Lower leg skin (tissue), 4 donors: Measurements from ENCODE around the gene PAK6. TPM values are rescaled to one million over a fixed set of nuclear protein-coding genes. Genes with fewer than 3 reads are reported as not detected.

Experiments
- DNase-seq, 2 donors: peaks; one replicate each; pipeline ENCODE4 v3.0.0-alpha.2; 2019; ENCODE audit warnings: low spot score in 2 of 2
- H3K4me3 ChIP-seq: fragments of 200-600 bp; sonication (generic); 2 replicates; pipeline ENCODE4 v1.5.1; 2017; ENCODE audit warnings: mild to moderate bottlenecking, low read depth; ENCODE audit not compliant: poor library complexity, severe bottlenecking
- POLR2A ChIP-seq, 2 donors: fragments of 450-650 bp; IDR thresholded peaks; one replicate each; pipeline ENCODE4 v1.6.1; 2016 to 2017; ENCODE audit warnings: antibody characterized with exemption in 2 of 2, mild to moderate bottlenecking in 1 of 2, moderate library complexity in 1 of 2
- WGBS, 2 donors: methylation state at CpG; one replicate each; pipeline ENCODE4 v1.1.5; 2018; 5-methylcytosine and 5-hydroxymethylcytosine counted together
- intact Hi-C: fragments of 100-400 bp; cut with DNase I; formaldehyde crosslinking; loops from one replicate; pipeline ENCODE4 v1.15.0; 2023; ENCODE audit warnings: low total_unique reads
- total RNA-seq, 4 donors: library from RNA; depleted of rRNA; stranded (reverse); fragments of >200 nt; gene quantifications; one replicate each; pipeline ENCODE4 v1.1.0, GENCODE V29; 2016
- TF ChIP-seq, protein P1 (sequence below), 3 donors: fragments of 450-650 bp; IDR thresholded peaks; one replicate each; pipeline ENCODE4 v1.5.1; 2016; ENCODE audit warnings: antibody characterized with exemption in 3 of 3, mild to moderate bottlenecking in 3 of 3, moderate library complexity in 2 of 3

Gene PAK6
- total RNA-seq, 4 donors from 2014 or later, result 48.3 to 83.9 (median 70.4) TPM

GRCh38 chr15:40229956-40230355, 8.9 kb upstream of the PAK6 start:
- WGBS, 2 donors, result 80 to 92% methylated on average over 1 of the region's 1 CpG
- DNase-seq, result no peak
- H3K4me3 ChIP-seq, result no peak overlapping the region
- TF ChIP-seq, protein P1, sequence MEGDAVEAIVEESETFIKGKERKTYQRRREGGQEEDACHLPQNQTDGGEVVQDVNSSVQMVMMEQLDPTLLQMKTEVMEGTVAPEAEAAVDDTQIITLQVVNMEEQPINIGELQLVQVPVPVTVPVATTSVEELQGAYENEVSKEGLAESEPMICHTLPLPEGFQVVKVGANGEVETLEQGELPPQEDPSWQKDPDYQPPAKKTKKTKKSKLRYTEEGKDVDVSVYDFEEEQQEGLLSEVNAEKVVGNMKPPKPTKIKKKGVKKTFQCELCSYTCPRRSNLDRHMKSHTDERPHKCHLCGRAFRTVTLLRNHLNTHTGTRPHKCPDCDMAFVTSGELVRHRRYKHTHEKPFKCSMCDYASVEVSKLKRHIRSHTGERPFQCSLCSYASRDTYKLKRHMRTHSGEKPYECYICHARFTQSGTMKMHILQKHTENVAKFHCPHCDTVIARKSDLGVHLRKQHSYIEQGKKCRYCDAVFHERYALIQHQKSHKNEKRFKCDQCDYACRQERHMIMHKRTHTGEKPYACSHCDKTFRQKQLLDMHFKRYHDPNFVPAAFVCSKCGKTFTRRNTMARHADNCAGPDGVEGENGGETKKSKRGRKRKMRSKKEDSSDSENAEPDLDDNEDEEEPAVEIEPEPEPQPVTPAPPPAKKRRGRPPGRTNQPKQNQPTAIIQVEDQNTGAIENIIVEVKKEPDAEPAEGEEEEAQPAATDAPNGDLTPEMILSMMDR (IDR thresholded peaks at IDR 0.05), result no peak
- TF ChIP-seq POLR2A (IDR thresholded peaks at IDR 0.05), result no peak
- intact Hi-C loops, result no loop called here

- no peak overlapping the region for H3K4me3 ChIP-seq
- intact Hi-C loops, result no loop called here
- WGBS, 2 donors, result 22 to 29% methylated on average over 6 to 7 of the region's 7 CpGs
- DNase-seq, result no peak
- no peak for TF ChIP-seq POLR2A (IDR thresholded peaks at IDR 0.05)
- TF ChIP-seq, protein P1 (IDR thresholded peaks at IDR 0.05), result no peak
Measured at GRCh38 chr15:40232625-40233070, 6.2 kb upstream of the PAK6 start.

DNA sequence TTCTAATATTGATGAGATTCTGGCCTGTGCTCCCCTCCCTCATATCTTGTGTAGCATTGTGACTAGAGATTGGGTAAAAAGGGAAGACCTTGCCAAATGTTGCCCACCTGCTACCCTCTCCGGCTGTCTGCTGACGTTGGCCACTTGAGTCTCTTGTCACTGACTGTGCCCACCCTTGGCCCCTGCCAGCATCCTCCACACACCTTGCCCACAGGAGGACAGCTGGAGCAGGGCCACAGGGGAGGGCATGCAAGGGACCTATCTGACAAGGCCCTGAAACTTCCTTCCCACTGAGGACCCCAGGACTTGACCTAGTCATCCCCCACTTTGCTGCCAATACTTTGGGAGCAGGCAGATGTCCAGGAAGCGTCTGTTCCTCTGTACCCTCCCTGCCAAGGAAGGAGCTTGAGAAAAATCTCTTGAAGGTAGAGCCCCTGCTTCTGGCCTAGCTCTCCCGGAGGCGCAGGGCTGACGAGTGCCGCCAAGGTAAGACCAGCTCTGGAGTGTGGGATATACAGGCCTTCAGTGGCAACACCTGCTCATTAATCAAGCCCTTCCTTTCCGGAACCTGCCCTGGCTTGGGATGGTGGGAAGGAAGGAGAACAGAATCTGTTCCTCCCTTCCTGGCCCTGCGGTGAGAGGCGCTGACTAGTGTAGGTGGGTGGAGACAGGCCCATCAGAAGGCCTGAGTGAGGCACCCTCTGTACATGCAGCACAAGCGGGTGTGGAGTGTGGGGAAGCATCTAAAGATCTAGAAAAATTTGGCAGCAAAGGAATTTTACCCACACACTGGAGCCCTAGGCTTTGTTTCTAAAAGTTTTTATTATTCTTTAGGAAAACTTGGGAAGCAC, 4.9 kb upstream of the PAK6 start:
- H3K4me3 ChIP-seq, result no peak overlapping the region
- no peak for DNase-seq
- intact Hi-C loops, result no loop called here
- no peak for TF ChIP-seq POLR2A (IDR thresholded peaks at IDR 0.05)
- TF ChIP-seq, protein P1 (IDR thresholded peaks at IDR 0.05), result no peak
- 51 to 60% methylated on average over 11 of the region's 11 CpGs for WGBS, 2 donors

DNA sequence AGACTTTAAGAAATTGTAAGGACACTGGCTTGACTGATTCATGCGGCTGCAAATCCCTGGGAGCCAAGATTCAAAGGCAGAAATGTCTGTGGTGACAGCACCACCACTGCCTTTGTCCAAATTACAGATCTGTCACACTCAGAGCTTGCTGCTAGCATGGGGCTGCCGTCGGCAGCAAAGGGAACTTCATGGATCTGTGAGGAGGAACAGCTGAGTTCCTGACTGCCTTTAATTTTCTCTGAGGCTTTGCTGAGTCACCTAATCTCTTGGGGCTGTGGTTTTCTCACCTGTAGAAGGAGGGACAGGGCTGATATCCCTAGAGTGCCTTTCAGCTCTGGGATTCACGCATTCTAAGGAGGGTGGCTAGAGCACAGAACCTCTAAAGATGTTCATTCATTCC, 4.1 kb upstream of the PAK6 start:
- intact Hi-C loops, result no loop called here
- DNase-seq, result no peak

GRCh38 chr15:40235201-40235885, 3.5 kb upstream of the PAK6 start:
- intact Hi-C loops, result no loop called here
- WGBS, 2 donors, result 73 to 76% methylated on average over 4 of the region's 4 CpGs
- no peak for DNase-seq
- TF ChIP-seq, protein P1 (IDR thresholded peaks at IDR 0.05), result no peak
- no peak for TF ChIP-seq POLR2A (IDR thresholded peaks at IDR 0.05)
- H3K4me3 ChIP-seq, result no peak overlapping the region

More for the DNA sequence above, 4.1 kb upstream of the PAK6 start:
- no peak overlapping the region for H3K4me3 ChIP-seq
- WGBS, 2 donors, result 30 to 55% methylated on average over 4 of the region's 4 CpGs
- TF ChIP-seq, protein P1 (IDR thresholded peaks at IDR 0.05), result no peak
- TF ChIP-seq POLR2A (IDR thresholded peaks at IDR 0.05), result no peak
